Ureter (tissue), 1 donor: ENCODE measurements around the gene GRIA3. TPM values are rescaled to one million over a fixed set of nuclear protein-coding genes. Genes with fewer than 3 reads are reported as not detected.
"Not testable (repeated sequence)": the region's sequence is repeated elsewhere in the genome, so short reads cannot be mapped to it uniquely, and the experiment has no call there.

ENCODE experiments used
- DNase-seq: peaks from one replicate; pipeline ENCODE4 v3.0.0-alpha.2; 2020; ENCODE audit warnings: low spot score
- total RNA-seq: library from RNA; stranded (reverse); gene quantifications from one replicate; pipeline ENCODE4 v1.2.4, GENCODE V29; 2023
- donor health status: DM: yes; HTN: yes; CAD: no.

GRIA3 gene
- total RNA-seq, 1 donor from 2014 or later, result 3.5 TPM

- no peak for DNase-seq
Observed at GRCh38 chrX:123272630-123273029, 88.6 kb downstream of the GRIA3 start.

GRCh38 chrX:123274796-123275195 lies 90.7 kb downstream of the GRIA3 start:
- DNase-seq, result no peak

GRCh38 chrX:123277347-123277746 lies 93.3 kb downstream of the GRIA3 start:
- no peak for DNase-seq

- no peak for DNase-seq
Observed at GRCh38 chrX:123277821-123278220, 93.7 kb downstream of the GRIA3 start.

GRCh38 chrX:123282241-123282640 lies 98.2 kb downstream of the GRIA3 start:
- no peak for DNase-seq

- DNase-seq, result not testable (repeated sequence)
Observed at GRCh38 chrX:123283407-123283806, 99.3 kb downstream of the GRIA3 start.

- no peak for DNase-seq
Observed at GRCh38 chrX:123291623-123292022, 107.5 kb downstream of the GRIA3 start.

- DNase-seq, result no peak
Observed at GRCh38 chrX:123298026-123298425, 113.9 kb downstream of the GRIA3 start.

GRCh38 chrX:123303429-123303828 lies 119.4 kb downstream of the GRIA3 start:
- no peak for DNase-seq

GRCh38 chrX:123308658-123309057 lies 124.6 kb downstream of the GRIA3 start:
- no peak for DNase-seq

GRCh38 chrX:123310112-123310511 lies 126.0 kb downstream of the GRIA3 start:
- no peak for DNase-seq

- DNase-seq, result no peak
Observed at GRCh38 chrX:123311486-123311885, 127.4 kb downstream of the GRIA3 start.

- DNase-seq, result no peak
Observed at GRCh38 chrX:123313486-123313885, 129.4 kb downstream of the GRIA3 start.

GRCh38 chrX:123320622-123321021 lies 136.5 kb downstream of the GRIA3 start:
- no peak for DNase-seq

- DNase-seq, result no peak
Observed at GRCh38 chrX:123322536-123322935, 138.5 kb downstream of the GRIA3 start.

- DNase-seq, result no peak
Observed at GRCh38 chrX:123324625-123325024, 140.5 kb downstream of the GRIA3 start.

GRCh38 chrX:123330229-123330942 lies 146.3 kb downstream of the GRIA3 start:
- DNase-seq, result no peak

- no peak for DNase-seq
Observed at GRCh38 chrX:123331349-123331748, 147.3 kb downstream of the GRIA3 start.

- no peak for DNase-seq
Observed at GRCh38 chrX:123331859-123332258, 147.8 kb downstream of the GRIA3 start.

GRCh38 chrX:123336666-123337065 lies 152.6 kb downstream of the GRIA3 start:
- no peak for DNase-seq

GRCh38 chrX:123337886-123338639 lies 154.0 kb downstream of the GRIA3 start:
- no peak for DNase-seq

- DNase-seq, result no peak
Observed at GRCh38 chrX:123339221-123339905, 155.3 kb downstream of the GRIA3 start.

GRCh38 chrX:123340696-123341095 lies 156.6 kb downstream of the GRIA3 start:
- no peak for DNase-seq
